ENCODE results near the gene ZNF627. TPM values are rescaled to one million over a fixed set of nuclear protein-coding genes. Genes with fewer than 3 reads are reported as not detected.
"Not testable (repeated sequence)": the region's sequence is repeated elsewhere in the genome, so short reads cannot be mapped to it uniquely, and the experiment has no call there.

ZNF627 gene
- polyA plus RNA-seq, 3 donors: 47.8 to 56.1 (median 51.9) TPM

DNA sequence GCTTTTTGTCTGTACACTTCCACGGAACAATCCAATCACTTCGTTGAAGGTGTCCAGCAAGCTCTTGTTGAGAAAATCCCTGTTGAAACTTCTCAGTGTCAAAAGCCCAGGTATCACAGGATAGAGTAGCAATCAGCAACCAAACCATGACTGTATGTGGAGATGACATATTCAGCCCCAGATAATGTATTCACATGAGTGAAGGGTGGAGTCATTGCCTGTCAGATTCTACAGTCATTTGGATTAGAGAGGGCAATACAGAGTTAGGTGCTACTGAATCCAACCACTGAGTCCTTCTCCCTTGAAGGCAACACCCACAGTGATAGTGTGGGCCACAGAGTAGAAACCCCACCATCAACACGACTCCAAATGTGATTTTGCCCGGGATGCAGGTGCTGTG is 23.3 kb downstream of the ZNF627 start:
- no peak for DNase-seq (ENCODE audit: low read depth in 3 of 3, low spot score in 2 of 3)

DNA sequence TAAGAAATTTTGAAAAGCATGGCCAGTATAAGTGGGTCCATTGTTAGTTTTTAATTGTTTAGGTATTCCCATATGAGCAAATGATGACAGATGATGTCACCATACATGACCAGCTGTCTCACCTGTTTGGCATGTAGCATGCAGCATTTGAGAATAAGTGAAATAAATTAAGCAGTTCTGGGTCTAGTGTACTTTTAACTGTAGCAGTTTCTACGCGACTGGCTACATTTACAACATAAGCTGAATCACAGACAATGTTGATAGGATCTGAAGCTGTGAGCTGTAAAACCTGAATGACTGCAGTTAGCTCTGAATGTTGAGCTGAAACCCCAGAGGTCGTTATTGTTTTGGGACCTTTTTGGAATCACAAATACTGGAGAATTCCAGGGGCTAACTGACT is 25.1 kb downstream of the ZNF627 start:
- DNase-seq (ENCODE audit: low read depth in 3 of 3, low spot score in 2 of 3): not testable (repeated sequence)

DNA sequence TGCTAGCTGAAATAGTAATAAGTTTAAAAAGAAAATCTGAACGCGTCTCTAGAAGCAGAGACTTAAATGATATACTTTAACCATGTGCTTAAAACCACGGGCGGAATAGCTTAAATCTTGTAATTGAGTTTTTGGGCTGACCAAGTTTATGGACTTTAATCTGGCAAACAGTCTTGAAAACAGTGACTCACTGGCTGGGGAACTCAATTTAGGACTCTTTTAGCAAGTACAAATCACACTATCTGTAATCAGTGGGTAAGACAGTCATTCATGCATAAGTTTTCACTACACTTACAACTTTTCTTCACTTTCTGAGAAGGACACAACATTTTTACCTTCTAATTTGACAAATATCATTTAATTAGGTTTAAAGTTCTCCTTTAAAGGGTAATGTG is 26.8 kb downstream of the ZNF627 start:
- DNase-seq (ENCODE audit: low read depth in 3 of 3, low spot score in 2 of 3): no peak

GRCh38 chr19:11626252-11626651 is 29.0 kb downstream of the ZNF627 start:
- DNase-seq (ENCODE audit: low read depth in 3 of 3, low spot score in 2 of 3): no peak

DNA sequence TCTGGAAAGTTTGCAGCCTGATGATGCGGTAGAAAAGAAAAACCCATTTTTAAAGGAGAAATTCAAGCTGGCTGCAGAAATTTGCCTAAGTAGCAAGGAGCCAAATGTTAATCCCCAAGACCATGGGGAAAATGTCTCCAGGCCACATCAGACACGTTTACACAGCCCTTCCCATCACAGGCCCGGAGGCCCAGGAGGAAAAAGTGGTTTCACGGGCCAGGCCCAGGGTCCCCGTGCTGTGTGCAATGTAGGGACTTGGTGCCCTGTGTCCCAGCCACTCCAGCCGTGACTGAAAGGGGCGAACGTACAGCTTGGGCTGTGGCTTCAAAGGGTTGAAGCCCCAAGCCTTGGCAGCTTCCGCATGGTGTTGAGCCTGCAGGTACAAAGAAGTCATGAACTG is 35.9 kb downstream of the ZNF627 start:
- DNase-seq (ENCODE audit: low read depth in 3 of 3, low spot score in 2 of 3): no peak

GRCh38 chr19:11634018-11634662 is 36.9 kb downstream of the ZNF627 start:
- DNase-seq (ENCODE audit: low read depth in 3 of 3, low spot score in 2 of 3): not testable (repeated sequence)

DNA sequence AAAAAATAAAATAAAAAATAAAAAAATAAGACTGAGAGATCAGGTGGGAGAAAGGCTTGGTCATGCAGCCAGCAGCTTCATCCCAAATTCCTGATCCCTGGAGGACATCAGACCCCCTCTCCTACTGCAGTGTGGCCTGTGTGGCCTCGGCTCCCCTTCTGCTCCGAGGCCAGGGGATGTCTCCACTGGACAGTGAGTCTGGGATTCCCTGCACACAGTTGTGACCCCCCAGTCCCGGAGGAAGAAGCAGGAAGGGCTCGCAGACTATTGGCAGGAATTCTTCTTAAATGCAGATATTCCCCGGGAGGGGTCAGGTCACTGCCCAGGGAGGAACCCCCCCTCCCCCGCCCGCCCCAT is 41.9 kb downstream of the ZNF627 start:
- no peak for DNase-seq (ENCODE audit: low read depth in 3 of 3, low spot score in 2 of 3)

DNA sequence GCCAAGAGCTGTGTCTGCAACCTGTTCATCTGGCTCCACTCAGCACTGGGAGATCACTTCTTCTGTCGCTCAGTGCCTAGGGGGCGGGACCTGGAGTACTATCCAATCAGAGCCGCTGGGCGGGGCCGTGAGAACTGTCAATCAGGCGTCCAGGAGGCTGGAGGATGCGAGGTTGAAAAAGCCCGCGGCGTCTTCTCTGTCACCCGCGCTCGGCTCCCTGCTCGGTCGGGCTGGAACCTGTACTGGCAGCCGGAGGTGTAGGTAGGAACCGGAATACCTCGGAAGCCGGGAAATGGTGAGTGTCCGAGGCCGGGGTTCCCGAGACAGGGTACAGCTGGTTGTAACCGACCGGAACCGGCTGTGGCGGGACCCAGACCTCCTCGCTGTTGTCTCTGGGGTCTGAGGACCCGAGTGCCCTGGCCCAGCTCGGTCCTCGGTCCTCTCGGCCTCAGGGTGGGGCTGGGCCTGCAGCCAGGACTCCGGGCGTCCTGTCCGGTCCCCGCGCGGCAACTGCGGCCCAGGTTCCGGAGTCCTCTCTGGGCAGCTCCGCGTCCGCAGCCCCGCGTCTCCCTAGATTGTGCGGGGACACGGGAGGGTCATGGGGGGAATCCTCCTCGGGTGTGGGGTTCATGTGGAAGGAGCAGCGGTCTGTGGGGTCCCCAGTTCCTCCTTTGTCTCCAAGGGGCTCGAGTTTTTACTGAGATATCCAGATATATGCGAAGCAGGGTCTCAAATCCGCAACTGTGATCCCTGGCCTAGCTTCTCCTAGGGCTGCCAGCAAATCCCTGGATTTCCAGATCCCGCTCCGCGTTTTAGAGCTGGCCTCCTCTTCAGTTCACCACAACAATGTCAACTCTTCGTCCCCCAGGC is 42.6 kb downstream of the ZNF627 start:
- DNase-seq (ENCODE audit: low read depth in 3 of 3, low spot score in 2 of 3): peak; percentile 83 to 94 (median 91)

GRCh38 chr19:11641244-11641643 is 44.0 kb downstream of the ZNF627 start:
- DNase-seq (ENCODE audit: low read depth in 3 of 3, low spot score in 2 of 3): no peak

- DNase-seq (ENCODE audit: low read depth in 3 of 3, low spot score in 2 of 3): no peak
Observed at GRCh38 chr19:11642902-11643301, 45.6 kb downstream of the ZNF627 start.

GRCh38 chr19:11649941-11650340 is 52.7 kb downstream of the ZNF627 start:
- no peak for DNase-seq (ENCODE audit: low read depth in 3 of 3, low spot score in 2 of 3)

DNA sequence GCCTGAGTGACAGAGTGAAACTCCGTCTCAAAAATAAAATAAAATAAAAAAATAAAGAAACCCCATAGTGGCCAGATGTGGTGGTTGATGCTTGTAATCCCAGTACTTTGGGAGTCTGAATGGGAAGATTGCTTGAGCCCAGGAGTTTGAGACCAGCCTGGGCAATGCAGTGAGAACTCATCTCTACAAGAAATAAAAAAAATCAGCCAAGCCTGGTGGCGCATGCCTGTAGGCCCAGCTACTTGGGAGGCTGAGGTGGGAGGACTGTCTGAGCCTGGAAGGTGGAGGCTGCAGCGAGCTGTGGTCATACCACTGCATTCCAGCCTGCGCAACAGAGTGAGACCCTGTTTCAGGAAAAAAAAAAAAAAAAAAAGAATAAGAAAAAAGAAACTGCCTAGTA is 53.8 kb downstream of the ZNF627 start:
- DNase-seq (ENCODE audit: low read depth in 3 of 3, low spot score in 2 of 3): no peak

GRCh38 chr19:11652056-11652455 is 54.8 kb downstream of the ZNF627 start:
- no peak for DNase-seq (ENCODE audit: low read depth in 3 of 3, low spot score in 2 of 3)

GRCh38 chr19:11652492-11652891 is 55.2 kb downstream of the ZNF627 start:
- DNase-seq (ENCODE audit: low read depth in 3 of 3, low spot score in 2 of 3): no peak

DNA sequence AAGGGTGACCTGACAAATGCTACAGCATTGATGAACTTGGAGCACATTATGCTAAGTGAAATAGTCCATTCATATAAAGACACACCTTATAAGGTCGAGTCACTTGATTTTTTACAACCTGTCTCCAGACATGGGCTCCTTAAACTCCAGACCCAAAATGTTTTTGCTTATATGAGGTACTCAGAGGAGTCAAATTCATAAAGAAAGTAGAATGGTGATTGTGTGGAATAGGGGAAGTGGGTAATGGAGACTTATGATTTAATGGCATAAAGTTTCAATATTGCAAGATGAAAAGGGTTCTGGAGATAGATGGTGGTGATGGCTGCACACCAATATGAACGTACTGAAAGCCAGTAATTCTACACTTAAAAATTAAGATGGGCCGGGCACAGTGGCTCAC is 59.3 kb downstream of the ZNF627 start:
- no peak for DNase-seq (ENCODE audit: low read depth in 3 of 3, low spot score in 2 of 3)

GRCh38 chr19:11657307-11657706 is 60.0 kb downstream of the ZNF627 start:
- no peak for DNase-seq (ENCODE audit: low read depth in 3 of 3, low spot score in 2 of 3)

- DNase-seq (ENCODE audit: low read depth in 3 of 3, low spot score in 2 of 3): no peak
Observed at GRCh38 chr19:11658970-11659369, 61.7 kb downstream of the ZNF627 start.

- no peak for DNase-seq (ENCODE audit: low read depth in 3 of 3, low spot score in 2 of 3)
Observed at GRCh38 chr19:11659612-11660011, 62.3 kb downstream of the ZNF627 start.

DNA sequence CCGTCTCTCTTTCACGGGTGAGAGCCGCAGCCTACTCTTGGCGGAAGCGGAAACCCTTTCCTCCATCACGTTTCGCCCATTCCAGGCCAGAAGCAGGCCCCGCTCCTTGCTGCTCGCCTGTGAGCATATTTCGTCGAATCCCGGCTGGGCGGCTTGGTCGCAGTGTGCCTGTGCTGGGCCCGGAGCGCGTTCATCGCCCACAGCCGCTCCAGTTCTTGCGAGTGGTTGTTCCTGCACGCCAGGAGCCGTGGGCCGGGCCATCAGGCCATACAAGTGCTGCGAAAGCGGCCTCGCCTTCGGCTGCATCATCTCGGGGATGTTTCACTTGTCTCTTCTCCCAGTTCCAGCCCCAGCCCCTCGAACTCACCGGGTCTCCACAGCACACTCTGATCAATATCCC is 65.0 kb downstream of the ZNF627 start:
- no peak for DNase-seq (ENCODE audit: low read depth in 3 of 3, low spot score in 2 of 3)

- DNase-seq (ENCODE audit: low read depth in 3 of 3, low spot score in 2 of 3): no peak
Observed at GRCh38 chr19:11663181-11663591, 65.9 kb downstream of the ZNF627 start.

All from right renal cortex interstitium (tissue), 3 donors.